Transverse colon (tissue), 4 donors: ENCODE results near the gene VENTX. TPM values are rescaled to one million over a fixed set of nuclear protein-coding genes. Genes with fewer than 3 reads are reported as not detected.

Experiments
- DNase-seq: peaks from one replicate; pipeline ENCODE4 v3.0.0-alpha.2; 2019
- H3K27ac ChIP-seq, 4 donors: fragments of 200-600 bp; sonication (generic); 2 replicates each; pipeline ENCODE4 v1.5.1; 2016 to 2018; ENCODE audit warnings: inconsistent platforms in 4 of 4
- H3K27me3 ChIP-seq: fragments of 200-600 bp; sonication (generic); 2 replicates; pipeline ENCODE4 v1.5.1; 2017; ENCODE audit warnings: inconsistent platforms
- H3K36me3 ChIP-seq, 4 donors: fragments of 200-600 bp; sonication (generic); 2 replicates each; pipeline ENCODE4 v1.5.1; 2017 to 2019; ENCODE audit warnings: inconsistent platforms in 4 of 4
- H3K4me1 ChIP-seq, 4 donors: fragments of 200-600 bp; sonication (generic); 2 replicates each; pipeline ENCODE4 v1.5.1; 2017 to 2020; ENCODE audit warnings: inconsistent platforms in 4 of 4
- H3K4me3 ChIP-seq, 4 donors: fragments of 200-600 bp; sonication (generic); 1 replicate in 1 of 4; 2 replicates in 3 of 4; pipeline versions ENCODE4 v1.5.1 to v1.6.1; 2017 to 2019; ENCODE audit warnings: inconsistent platforms in 4 of 4
- H3K9me3 ChIP-seq, 2 donors: fragments of 200-600 bp; sonication (generic); 2 replicates each; pipeline ENCODE4 v1.5.1; 2017 to 2019; ENCODE audit warnings: inconsistent platforms in 2 of 2
- CTCF ChIP-seq, 5 experiments: fragments of 200-600 bp in 3 of 5; fragments of 450-650 bp in 2 of 5; sonication (generic) in 3 of 5; IDR thresholded peaks; 1 replicate in 2 of 5; 2 replicates in 3 of 5; pipeline ENCODE4 v1.5.1; 2016 to 2017; ENCODE audit warnings: antibody characterized with exemption in 5 of 5, inconsistent platforms in 3 of 5, mild to moderate bottlenecking in 2 of 5, moderate library complexity in 1 of 5
- EP300 ChIP-seq: sonication (generic); formaldehyde crosslinking; IDR thresholded peaks from one replicate; pipeline ENCODE4 v1.6.1; 2017; ENCODE audit warnings: antibody characterized with exemption, low read depth
- POLR2A ChIP-seq: fragments of 450-650 bp; IDR thresholded peaks from one replicate; pipeline ENCODE4 v1.6.1; 2016; ENCODE audit warnings: antibody characterized with exemption, mild to moderate bottlenecking, moderate library complexity
- POLR2AphosphoS5 ChIP-seq, 3 donors: sonication (generic); formaldehyde crosslinking; IDR thresholded peaks; one replicate each; pipeline ENCODE4 v1.6.1; 2016; ENCODE audit warnings: antibody characterized with exemption in 3 of 3
- WGBS, 2 donors: methylation state at CpG; one replicate each; pipeline ENCODE4 v1.1.5; 2018; ENCODE audit warnings: low coverage in 1 of 2; 5-methylcytosine and 5-hydroxymethylcytosine counted together
- in situ Hi-C, 4 donors: fragments of 200-750 bp; cut with MboI; loops; one replicate each; pipeline versions ENCODE4 v1.15.0 to v1.15.1; 2017; ENCODE audit warnings: low sequenced_read_pairs in 3 of 4, low pct_ligation_motif_present in 1 of 4, low pct_unique_long_range_greater_than_20kb in 1 of 4
- intact Hi-C: fragments of 100-400 bp; cut with DNase I; formaldehyde crosslinking; loops from one replicate; pipeline ENCODE4 v1.15.1; 2023; ENCODE audit warnings: low total_unique reads
- total RNA-seq, 4 donors: library from RNA; depleted of rRNA; stranded (reverse); fragments of >200 nt; gene quantifications; one replicate each; pipeline ENCODE4 v1.1.0, GENCODE V29; 2016

The VENTX gene
- total RNA-seq, 4 donors from 2014 or later = 0.27 to 0.48 TPM; not detected in 2

- no peak for TF ChIP-seq POLR2AphosphoS5 (IDR thresholded peaks at IDR 0.05)
- TF ChIP-seq POLR2A = no peak
- no peak for TF ChIP-seq EP300
- no peak for TF ChIP-seq CTCF (IDR thresholded peaks at IDR 0.05)
- no peak for DNase-seq
- Histone ChIP-seq H3K27me3 (peaks cover 6% of the 10 kb centered on the region), H3K36me3 (no peaks in the 10 kb centered on the region), H3K27ac (no peak overlapping the region), H3K4me1 (peaks cover 0 to 4% (median 0%) of the 10 kb centered on the region in 4 donors), H3K4me3 (no peak overlapping the region), H3K9me3 (no peaks in the 10 kb centered on the region)
- WGBS, 2 donors = 89% methylated on average over 20 of the region's 20 CpGs; no CpG with 5 or more reads in 1 of the 2 donors
- in situ Hi-C loops = no loop called here
- intact Hi-C loops = no loop called here
Observed at GRCh38 chr10:133270204-133270603, 32.5 kb downstream of the VENTX start.

- no peaks in the 10 kb centered on the region for H3K36me3 ChIP-seq
- H3K27me3 ChIP-seq = peaks cover 13% of the 10 kb centered on the region
- in situ Hi-C loops = no loop called here
- H3K4me1 ChIP-seq = no peaks in the 10 kb centered on the region
- intact Hi-C loops = no loop called here
- H3K9me3 ChIP-seq = no peaks in the 10 kb centered on the region
- TF ChIP-seq CTCF (IDR thresholded peaks at IDR 0.05) = no peak
- TF ChIP-seq EP300 = no peak
- TF ChIP-seq POLR2AphosphoS5 (IDR thresholded peaks at IDR 0.05) = no peak
- no peak for TF ChIP-seq POLR2A
- WGBS, 2 donors = 93% methylated on average over 16 of the region's 19 CpGs; no CpG with 5 or more reads in 1 of the 2 donors
- H3K27ac ChIP-seq = no peak overlapping the region
- no peak overlapping the region for H3K4me3 ChIP-seq
- DNase-seq = no peak
Observed at GRCh38 chr10:133270773-133271297, 33.2 kb downstream of the VENTX start.

DNA sequence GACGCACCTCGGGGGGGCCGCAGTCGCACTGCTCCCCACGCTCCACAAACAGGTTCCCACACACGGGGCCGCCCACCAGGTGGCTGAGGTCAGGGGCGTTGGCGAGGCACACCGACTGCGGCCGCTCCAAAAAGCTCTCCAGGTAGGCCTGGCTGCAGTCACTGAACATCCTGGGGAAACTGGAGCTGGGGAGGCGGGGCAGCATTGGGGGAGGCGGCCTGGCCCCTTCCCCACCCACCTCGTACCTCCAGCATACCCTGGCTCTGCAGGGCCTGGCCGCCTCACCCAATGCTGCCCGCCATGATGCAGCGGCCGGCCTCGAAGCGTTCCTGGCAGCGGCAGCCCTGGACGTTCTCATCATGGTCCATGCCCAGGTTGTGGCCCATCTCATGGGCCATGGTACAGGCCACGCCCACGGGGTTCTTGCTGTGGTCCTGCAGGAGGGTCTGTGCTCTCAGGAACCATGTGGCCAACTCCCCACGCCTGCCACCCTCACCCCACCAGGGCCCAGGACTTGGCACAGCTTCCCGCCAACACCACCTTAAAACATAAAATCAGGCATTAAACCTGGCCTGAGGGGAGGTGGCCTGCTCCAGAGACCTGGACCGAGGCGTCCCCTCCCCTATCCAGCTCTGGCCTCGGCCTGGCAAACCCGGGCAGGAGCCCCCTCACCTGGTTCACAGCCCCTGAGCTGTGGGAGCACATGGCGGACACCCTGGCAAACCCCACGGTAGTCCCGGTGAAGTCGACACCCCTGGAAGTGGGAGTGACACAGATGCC, 34.1 kb downstream of the VENTX start:
- Histone ChIP-seq H3K9me3 (no peaks in the 10 kb centered on the region), H3K4me1 (peaks cover 0 to 8% (median 3%) of the 10 kb centered on the region in 4 donors), H3K4me3 (no peak overlapping the region), H3K27me3 (peaks cover 21% of the 10 kb centered on the region), H3K36me3 (no peaks in the 10 kb centered on the region), H3K27ac (no peak overlapping the region)
- in situ Hi-C loops = no loop called here
- intact Hi-C loops = no loop called here
- DNase-seq = no peak
- WGBS, 2 donors = 86% methylated on average over 30 of the region's 35 CpGs; no CpG with 5 or more reads in 1 of the 2 donors
- no peak for TF ChIP-seq POLR2AphosphoS5 (IDR thresholded peaks at IDR 0.05)
- TF ChIP-seq CTCF (IDR thresholded peaks at IDR 0.05) = no peak
- TF ChIP-seq EP300 = no peak
- TF ChIP-seq POLR2A = no peak

DNA sequence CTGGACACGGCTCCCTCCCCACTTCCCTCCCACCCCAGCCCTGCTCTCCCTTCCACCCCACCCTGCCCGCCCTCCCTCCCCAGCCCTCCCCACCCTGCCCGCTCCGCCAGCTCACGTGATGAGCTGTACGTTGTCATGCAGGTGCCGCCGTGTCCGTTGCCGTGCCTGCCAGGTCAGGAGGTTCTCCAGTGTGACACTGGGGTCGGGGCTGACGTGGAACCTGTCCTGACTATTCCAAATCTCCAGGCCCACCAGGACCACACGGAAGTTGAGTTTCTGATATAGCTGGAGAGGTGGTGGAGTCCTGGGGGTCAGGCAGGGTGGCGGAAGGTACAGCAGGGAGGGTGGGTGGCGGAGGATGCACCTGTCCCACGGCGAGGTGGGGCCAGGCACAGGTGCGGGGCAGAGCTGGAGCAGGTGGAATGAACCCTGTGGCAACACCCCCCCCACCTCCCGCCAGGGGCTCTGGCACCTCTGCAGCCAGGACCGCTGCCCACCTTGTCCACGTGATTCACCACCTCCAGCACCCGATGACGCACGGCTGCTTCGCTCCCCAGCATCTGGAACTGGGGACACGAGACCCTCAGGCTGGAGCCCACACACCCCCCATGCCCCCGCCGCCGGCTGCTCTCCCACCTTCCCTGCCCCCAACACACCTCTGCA, 34.8 kb downstream of the VENTX start:
- Histone ChIP-seq H3K9me3 (no peaks in the 10 kb centered on the region), H3K36me3 (no peaks in the 10 kb centered on the region), H3K27ac (no peak overlapping the region), H3K4me3 (no peak overlapping the region), H3K27me3 (peaks cover 29% of the 10 kb centered on the region), H3K4me1 (peaks cover 0 to 15% (median 9%) of the 10 kb centered on the region in 4 donors)
- in situ Hi-C loops (no loop called here), intact Hi-C loops (no loop called here)
- 50 to 79% methylated on average over 2 to 28 of the region's 29 CpGs for WGBS, 2 donors
- TF ChIP-seq EP300 (no peak), POLR2A (no peak), CTCF (IDR thresholded peaks at IDR 0.05) (no peak), POLR2AphosphoS5 (IDR thresholded peaks at IDR 0.05) (no peak)
- DNase-seq = no peak
